ENCODE results near the gene RGS9.
"Not testable (repeated sequence)": the region's sequence is repeated elsewhere in the genome, so short reads cannot be mapped to it uniquely, and the experiment has no call there.

Gene RGS9

GRCh38 chr17:65137021-65137939 lies at the start of gene RGS9:
Gene RGS9 (plus strand): TSS chr17:65137370. CDS start chr17:65137541, 171 bp downstream.
- no peak for DNase-seq (ENCODE audit: low read depth)

GRCh38 chr17:65088621-65089360 lies 48.4 kb upstream of the RGS9 start:
- no peak for DNase-seq (ENCODE audit: low read depth)

- DNase-seq (ENCODE audit: low read depth) = no peak
Measured at GRCh38 chr17:65092262-65092661, 44.9 kb upstream of the RGS9 start.

GRCh38 chr17:65092721-65093356 lies 44.3 kb upstream of the RGS9 start:
- not testable (repeated sequence) for DNase-seq (ENCODE audit: low read depth)

GRCh38 chr17:65093930-65094329 lies 43.2 kb upstream of the RGS9 start:
- no peak for DNase-seq (ENCODE audit: low read depth)

GRCh38 chr17:65095465-65095864 lies 41.7 kb upstream of the RGS9 start:
- DNase-seq (ENCODE audit: low read depth) = no peak

- not testable (repeated sequence) for DNase-seq (ENCODE audit: low read depth)
Measured at GRCh38 chr17:65096382-65096781, 40.8 kb upstream of the RGS9 start.

GRCh38 chr17:65097110-65097509 lies 40.1 kb upstream of the RGS9 start:
- DNase-seq (ENCODE audit: low read depth) = no peak

GRCh38 chr17:65099475-65099874 lies 37.7 kb upstream of the RGS9 start:
- DNase-seq (ENCODE audit: low read depth) = no peak

GRCh38 chr17:65099941-65100315 lies 37.2 kb upstream of the RGS9 start:
- peak; percentile 59 for DNase-seq (ENCODE audit: low read depth)

GRCh38 chr17:65100316-65101140 lies 36.6 kb upstream of the RGS9 start:
- DNase-seq (ENCODE audit: low read depth) = peak; percentile 48

- DNase-seq (ENCODE audit: low read depth) = no peak
Measured at GRCh38 chr17:65101371-65101770, 35.8 kb upstream of the RGS9 start.

- DNase-seq (ENCODE audit: low read depth) = no peak
Measured at GRCh38 chr17:65102235-65102634, 34.9 kb upstream of the RGS9 start.

GRCh38 chr17:65102788-65103187 lies 34.4 kb upstream of the RGS9 start:
- no peak for DNase-seq (ENCODE audit: low read depth)

- DNase-seq (ENCODE audit: low read depth) = no peak
Measured at GRCh38 chr17:65103431-65103830, 33.7 kb upstream of the RGS9 start.

GRCh38 chr17:65103896-65104295 lies 33.3 kb upstream of the RGS9 start:
- no peak for DNase-seq (ENCODE audit: low read depth)

GRCh38 chr17:65104541-65104940 lies 32.6 kb upstream of the RGS9 start:
- no peak for DNase-seq (ENCODE audit: low read depth)

GRCh38 chr17:65104973-65105372 lies 32.2 kb upstream of the RGS9 start:
- DNase-seq (ENCODE audit: low read depth) = no peak

- DNase-seq (ENCODE audit: low read depth) = no peak
Measured at GRCh38 chr17:65108152-65108551, 29.0 kb upstream of the RGS9 start.

GRCh38 chr17:65109543-65109942 lies 27.6 kb upstream of the RGS9 start:
- no peak for DNase-seq (ENCODE audit: low read depth)

GRCh38 chr17:65109990-65110680 lies 27.0 kb upstream of the RGS9 start:
- DNase-seq (ENCODE audit: low read depth) = no peak
